DMS153 (cell line): Measurements from ENCODE around the gene A3GALT2.

Experiments
- DNase-seq: peaks from one replicate; lab custom pipeline; 2025; lab: John Stamatoyannopoulos, UW

A3GALT2 gene

DNA sequence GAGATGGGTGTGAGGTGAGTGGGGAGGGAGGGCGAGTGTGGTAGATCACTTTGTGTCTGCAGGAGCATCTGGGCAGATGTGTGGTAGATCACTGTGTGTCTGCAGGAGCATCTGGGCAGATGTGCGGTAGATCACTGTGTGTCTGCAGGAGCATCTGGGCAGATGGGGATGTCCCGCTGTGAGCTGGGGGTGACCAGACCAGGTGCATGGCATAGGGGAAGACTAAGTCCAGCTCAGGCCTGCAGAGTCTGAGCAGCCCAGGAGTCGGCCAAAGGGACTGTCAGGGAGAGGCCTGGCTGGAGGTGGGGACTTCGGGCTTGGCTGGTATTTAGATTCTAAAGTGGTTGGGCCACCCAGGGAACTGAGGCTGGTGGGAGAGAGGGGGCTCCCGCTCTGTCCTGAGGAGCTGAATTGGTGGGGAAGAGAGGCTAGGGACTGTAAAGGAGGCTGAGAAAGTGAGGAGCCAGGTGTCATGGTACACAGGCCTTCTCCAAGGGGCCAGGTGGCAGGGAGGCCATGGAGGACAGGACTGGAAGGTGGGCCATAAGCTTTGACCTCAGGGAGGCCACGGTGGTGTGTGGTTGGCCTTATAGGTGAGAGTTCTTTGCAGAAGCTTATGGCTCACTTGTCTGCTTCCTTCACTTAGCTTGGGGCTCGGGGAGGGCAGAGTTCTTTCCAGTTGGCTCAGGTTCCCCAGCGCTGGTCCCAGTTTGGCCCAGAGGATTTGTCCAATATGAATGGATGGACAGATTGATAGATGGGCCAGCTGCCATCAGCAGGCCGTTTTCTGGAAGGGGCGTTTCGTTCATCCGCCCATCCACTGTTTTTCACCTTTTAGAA is 49.0 kb downstream of the A3GALT2 start:
- no peak for DNase-seq

DNA sequence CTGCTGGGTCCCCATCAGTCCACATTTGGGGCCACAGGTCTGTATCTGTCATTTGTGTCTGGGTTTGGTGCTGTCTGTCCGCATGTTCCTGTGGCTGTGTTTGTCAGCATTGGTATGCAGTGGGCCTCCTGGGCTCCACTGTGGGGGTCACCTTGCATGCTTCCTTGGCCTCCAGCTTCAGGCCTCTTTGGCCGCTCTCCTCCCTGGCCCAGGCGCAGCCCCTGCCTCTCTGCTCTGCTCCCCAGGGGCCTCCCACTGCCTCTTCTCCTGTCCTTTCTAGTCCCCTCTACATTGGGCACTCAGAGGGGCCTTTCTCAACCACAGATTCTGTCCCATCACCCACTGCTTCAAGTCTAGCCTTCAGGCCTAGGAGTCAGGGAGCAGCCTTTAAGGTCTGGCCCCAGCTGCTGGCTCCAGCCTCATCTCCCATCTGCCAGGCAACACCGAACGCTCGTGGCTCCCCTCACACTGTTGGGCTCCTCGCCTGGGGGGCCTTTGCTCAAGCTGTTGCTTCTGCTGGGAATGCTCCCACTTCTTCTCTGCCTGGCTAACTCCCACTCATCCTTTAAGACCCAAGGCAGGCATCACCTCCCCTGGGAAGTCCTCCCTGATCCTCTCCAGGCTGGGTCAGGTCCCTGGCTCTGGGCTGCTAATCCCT is 50.0 kb downstream of the A3GALT2 start:
- no peak for DNase-seq

DNA sequence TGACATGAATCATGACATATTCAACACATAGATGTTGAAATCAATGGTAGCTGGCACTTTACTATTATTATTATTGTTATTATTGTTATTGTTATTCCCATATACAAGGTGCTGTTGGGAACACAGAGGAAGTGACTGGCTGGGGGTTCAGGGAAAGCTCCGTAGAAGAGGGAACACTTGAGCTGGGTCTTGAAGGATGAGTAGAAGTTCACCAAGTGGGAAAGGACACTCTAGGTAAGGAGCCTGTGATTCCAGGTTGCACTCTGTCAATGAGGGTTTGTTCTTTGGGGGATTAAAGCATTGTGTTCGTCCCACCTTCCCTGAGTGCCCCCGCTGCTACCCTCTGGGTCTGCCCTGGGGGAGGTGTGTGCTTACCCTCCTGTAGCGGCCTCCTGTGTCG is 50.5 kb downstream of the A3GALT2 start:
- DNase-seq: no peak

DNA sequence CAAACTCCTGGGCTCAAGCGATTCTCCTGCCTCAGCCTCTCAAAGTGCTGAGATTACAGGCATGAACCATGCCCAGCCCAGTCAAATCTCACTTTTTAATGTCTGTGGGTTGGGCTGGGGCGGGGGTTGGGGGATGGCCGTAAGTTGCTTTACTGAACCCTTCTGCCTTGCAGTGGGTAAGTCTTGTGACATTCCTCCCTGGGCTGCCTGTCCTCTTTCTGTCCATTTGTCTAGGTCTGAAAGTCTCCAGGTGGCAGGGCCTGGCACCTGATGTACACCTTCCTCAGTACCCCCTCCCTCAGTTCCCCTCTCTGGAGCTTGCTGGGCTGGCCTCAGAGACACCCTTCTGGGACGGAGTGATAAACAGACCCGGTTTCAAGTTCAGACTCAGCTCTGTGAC is 51.3 kb downstream of the A3GALT2 start:
- no peak for DNase-seq

DNA sequence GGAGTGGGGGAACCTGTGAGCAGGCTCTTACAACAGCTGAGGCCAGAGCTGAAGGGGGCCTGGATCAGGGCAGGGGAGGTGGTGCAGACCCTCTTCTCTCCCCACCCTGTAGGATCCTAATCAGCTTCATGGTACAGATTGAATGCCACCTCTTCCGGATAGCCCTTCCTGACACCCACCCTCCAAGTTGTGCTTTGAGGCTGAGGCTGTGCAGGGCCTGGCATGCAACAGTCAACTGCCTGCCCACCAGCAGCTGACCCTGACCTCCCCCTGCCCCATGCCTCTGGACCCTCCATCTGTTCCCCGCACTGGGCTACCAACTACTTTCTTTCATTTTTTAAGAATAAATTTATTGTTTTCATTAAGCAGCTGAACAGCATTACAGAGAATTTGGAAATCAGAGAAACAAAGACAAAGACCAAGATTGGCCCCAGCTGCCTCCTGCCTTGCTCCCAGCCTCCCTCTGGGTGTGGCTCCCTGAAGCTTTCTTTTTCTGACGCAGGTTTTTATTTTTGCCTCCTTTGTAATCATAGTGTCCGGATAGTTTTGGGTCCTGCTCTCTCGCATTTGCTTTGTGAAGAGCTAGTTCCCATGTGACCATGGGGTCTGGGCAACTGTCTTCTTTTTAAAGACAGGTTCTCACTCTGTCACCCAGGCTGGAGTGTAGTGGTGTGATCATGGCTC is 51.8 kb downstream of the A3GALT2 start:
- no peak for DNase-seq

DNA sequence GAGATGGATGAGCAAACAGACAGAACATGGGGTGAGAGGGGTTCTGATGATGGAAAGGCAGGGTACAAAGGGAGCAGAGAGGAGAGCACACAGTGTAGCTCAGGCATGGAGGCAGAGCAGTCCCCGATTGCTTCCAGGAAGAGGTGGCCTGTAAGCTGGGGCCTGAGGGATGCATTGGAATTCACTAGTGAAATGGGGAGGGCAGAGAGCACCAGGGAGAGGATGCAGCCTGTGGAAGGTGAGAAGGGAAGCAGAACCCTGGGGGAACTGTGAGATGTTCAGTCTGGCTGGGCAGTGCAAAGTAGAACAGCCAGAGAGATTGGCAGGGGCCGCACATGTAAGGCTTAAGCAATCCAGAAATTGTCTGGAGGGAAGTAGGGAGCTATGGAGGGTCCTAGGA is 52.4 kb downstream of the A3GALT2 start:
- no peak for DNase-seq

DNA sequence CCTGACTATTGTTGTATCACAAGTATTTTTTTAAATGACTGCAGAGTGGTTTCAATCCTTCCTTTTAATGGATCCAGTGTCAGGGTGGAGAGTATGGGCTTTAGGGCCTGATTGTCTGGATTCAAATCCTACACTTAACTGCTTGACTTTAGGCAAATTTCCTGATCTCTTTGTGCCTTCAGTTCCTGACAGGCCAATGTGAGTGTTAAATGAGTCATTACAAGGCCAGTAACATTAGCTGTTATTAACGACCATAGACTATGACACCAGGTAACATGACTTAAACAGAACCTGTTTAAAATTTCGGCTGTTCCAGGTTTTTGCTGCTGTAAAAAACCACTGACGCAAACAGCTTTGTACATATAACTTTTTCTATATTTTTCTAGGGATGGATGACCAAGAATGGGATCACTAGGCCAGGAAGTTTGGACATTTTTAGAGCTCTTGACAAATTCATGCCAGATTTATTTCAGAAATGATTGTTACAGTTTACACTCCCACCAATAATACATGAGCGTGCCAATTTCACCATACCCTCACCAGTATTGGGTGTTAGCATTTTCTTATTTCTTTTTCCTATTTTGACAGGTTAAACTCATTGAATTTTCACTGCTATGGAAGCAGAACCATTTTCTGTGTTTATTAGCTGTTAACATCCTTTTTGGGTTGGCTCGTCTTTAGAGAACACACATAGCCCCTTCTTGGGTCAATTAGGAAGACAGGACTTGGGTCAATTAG is 53.3 kb downstream of the A3GALT2 start:
- DNase-seq: no peak

DNA sequence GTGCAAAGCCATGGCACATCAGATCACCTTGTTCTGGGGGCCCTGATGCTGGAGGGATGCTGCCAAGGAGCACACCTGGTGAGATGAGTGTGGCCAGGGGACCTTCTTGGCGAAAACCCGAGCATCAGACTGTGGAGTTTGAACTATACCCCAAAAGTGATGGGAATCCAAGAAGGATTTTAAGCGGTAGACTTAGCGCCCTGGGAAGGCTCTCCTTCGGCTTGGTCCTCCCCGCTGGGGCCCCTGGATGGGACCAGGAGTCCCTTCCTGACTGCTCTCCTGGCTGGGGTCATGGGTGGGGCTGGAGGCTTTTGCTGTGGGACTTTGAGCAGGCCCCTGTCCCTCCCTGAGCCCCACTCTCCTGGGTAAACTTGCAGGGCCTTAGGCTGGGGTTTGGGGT is 54.1 kb downstream of the A3GALT2 start:
- no peak for DNase-seq

DNA sequence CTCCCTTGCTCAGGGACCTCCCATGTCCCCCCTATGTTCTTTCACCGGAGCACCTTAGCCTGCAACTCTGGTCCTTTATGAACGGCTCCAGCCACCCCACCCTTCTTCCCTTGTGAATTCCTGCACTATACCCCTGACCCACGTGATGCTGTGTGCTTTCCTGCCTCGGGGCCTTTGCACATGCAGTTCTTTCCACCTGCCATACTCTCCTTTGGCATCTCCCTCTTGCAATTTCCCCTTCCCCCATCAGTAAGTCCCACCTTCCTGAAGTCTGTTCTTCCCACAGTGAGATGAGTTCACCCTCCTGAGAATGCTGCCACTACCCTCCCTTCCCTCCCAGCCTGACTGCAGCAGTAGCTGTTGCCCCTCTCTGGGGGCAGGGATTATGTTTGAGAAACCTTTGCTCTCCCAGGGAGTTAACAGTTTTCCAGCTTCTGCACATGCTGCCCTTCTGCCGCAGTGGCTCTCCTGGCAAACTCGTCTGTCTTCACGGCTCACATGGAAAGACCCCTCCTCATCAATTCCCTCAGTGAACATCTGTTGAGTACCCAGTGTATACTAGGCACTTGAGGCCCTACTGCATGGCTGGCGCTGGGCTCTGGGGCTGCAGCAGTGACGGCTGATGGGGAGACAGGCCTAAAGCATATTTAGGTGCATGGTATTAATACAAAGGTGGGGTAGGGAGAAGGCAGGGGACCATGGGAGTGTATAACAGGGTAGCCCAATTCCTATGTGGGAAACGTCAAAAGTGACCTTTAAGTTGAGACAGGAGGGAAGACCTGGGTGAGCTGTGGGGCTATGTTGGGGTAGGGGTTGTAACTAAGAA is 54.9 kb downstream of the A3GALT2 start:
- DNase-seq: no peak

DNA sequence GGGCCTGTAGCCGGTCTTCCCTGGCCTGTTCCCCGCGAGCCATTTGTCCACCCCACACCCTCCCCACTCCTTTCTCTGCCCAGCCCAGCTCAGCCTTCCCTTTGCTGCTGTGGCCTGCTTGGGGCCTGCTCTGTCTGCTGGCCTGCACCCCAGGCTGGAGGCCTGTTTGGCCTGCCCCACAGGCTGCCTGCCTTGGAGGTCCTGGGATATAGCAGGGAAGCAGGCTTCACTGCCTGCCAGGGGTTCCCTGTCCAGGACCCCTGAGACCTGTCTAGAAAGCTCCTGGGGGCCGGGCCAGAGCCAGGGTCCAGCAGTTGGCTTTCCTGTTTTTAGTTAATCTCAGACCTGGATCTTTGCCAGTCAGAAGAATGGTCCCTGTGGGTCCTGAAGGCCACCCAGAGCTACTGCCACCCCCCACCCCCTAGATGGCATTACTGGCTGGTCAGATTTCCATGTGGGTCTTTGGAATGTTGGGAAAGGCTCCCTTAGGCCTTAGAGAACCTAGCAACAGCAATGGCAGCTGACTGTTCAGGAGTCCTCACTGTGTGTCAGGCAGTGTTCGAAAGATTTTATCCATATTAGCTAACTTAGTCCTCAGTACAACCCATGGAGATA is 56.9 kb downstream of the A3GALT2 start:
- DNase-seq: no peak

DNA sequence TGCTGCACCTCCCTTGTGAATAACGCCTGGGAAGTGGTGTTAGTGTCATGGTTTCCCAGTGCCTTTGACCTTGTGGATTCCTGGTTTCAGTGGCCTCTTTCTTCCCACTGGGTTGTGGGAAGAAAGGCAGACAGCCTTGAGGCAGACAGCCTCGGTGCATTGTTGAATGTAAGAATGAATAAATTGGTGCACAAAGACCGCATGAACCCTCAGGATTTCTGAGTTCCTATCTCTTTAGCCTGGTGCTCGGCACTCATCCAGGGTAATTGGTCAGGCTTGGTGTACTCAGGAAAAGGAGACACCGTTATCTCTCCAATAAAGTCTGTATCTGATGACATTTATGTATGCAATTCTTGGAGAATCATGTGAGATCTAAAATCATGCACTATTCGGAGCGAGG is 59.6 kb downstream of the A3GALT2 start:
- no peak for DNase-seq

DNA sequence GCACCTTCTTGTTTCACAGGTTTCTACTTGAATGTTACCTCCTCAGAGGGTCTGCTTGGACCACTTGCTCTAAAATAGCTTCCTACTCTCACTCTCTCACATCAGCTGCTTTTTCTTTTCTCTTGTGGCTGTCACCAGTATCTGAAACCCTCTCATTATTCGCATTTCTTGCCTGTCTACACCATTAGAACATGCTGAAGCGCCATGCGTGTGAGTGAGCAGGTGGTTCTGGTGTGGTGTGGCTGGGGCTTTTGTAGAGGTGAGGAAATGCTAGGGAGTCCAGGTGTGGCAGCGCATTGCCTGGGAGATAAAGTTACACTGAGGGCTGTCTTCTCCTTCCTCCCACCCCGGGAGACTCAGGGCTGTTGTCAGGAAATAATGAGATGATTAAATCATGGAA is 60.5 kb downstream of the A3GALT2 start:
- peak; percentile 72 for DNase-seq

DNA sequence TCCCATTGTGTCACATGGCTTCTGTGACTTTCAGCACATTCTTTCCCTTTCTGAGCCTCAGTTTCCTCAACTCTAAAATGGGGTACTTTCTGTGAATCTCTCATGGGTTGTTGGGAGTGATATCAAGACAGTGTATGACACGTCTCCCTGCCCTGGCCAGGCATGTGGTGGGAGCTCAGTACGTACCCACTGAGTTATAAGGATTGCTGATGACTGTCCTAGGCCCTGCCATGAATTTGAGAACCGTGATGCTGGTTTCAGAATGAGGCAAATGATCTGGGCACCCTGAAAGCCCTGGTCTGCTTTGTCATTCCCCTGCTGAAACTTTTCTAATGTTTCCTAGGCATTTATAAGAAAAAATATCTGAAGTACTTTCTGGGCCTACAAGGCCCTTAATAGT is 61.0 kb downstream of the A3GALT2 start:
- DNase-seq: no peak

DNA sequence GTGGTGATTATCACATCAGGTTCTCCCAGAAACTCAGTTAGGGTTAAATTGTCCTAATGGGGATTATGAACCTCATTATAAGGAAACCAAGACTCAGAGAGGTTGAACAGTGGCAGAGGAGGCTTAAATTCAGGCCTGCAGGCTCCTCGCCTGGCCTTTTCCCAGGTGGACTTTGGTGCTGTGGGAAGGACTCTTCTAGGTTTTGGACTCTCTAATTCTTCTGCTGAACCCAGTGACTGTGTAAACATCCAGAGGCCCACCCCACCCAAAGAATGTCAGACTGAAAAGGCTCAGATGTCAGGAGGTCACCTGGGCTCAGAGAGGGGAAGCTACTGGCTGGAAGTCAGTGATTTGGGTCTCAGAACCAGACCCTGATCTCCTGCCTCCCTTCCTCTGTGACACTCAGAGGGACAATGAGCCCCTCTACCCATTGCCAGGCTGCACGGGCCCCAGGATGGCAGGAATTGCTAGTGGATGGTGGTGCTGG is 62.1 kb downstream of the A3GALT2 start:
- DNase-seq: no peak

DNA sequence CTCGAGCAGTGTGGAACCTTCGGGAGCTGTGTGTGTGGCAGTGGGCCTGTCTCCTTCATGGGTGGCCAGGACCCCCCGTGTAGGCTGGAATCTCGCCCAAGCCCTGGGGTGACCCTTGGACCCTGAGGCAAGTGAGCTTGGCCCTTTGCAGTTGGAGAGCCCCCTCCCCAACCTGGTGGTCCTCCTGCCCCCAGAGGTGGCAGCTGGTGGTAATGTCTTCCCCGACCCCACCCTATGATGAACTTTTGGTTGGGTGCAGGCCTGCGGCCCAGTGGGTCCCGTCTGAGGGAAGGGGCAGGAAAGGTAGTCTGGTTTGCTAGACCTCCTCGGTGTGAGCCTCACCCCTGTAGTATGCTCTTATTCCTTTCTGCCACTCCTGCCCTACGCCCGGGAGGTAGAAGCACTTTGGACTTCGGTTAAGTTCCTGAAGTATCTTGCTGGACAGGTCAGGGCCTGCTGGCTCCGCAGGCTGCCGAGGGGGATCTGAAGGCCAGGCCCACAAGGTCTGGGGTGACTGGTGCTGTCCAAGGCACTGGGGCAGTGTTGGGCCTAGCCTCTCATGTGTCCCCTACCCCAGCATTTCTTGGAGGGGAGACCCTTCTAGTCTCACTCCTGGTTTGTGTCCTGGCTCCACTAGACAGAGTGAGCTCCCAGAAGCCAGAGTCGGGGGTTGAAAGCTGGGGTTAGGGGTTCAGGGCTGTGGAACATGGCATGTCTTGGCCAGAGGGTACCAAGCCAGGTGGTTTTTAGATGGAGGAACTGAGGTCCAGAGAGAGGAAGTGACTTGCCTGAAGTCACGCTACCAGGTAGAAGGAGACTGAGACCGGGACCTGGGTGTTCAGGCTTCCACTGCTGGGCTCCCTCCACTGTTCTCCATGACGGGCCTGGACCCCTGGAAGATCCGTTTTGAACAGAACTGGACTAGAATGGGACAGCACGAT is 62.9 kb downstream of the A3GALT2 start:
- DNase-seq: no peak

DNA sequence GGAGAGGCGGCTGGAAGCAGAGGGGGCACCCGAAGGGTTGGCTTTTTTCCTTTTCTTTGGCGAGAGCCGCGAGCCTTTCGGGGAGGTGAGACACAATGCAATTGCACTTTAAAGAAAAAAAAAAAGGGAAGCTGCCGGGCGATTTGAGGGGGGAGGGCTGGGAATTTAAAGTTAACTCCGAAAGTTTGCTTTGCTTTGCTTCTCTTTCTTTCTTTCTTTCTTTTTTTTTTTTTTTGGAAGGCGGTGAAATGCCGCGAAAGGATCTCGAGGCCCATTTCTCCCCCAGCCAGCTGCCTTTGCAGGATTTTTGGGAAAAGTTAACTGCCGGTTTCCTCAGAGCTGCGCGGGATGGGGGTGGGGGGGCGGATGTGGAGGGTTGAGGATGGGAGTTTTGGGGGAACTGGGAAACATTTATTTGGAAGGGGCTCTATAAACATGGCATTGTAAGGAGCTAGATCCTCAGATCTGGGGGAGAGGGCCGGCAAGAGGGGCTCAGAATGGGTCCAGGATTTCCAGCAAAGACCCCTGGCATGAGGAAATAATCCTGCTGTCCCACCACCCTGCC is 63.6 kb downstream of the A3GALT2 start:
- no peak for DNase-seq
